Gastrocnemius medialis (tissue), 4 donors: ENCODE data around the gene TP53I13.

Experiments used
- POLR2A ChIP-seq, 2 donors: fragments of 450-650 bp; IDR thresholded peaks; one replicate each; pipeline ENCODE4 v1.6.1; 2017; ENCODE audit warnings: antibody characterized with exemption in 2 of 2, mild to moderate bottlenecking in 2 of 2, moderate library complexity in 2 of 2
- TF ChIP-seq, protein P1 (sequence below), 5 experiments: fragments of 450-650 bp in 3 of 5; fragments of 200-600 bp in 2 of 5; sonication (generic) in 2 of 5; IDR thresholded peaks in 4 of 5; conservative IDR thresholded peaks in 1 of 5; 1 replicate in 4 of 5; 2 replicates in 1 of 5; pipeline ENCODE4 v1.5.1; 2016 to 2019; ENCODE audit warnings: antibody characterized with exemption in 5 of 5, mild to moderate bottlenecking in 3 of 5, moderate library complexity in 3 of 5

- TF ChIP-seq, protein P1, sequence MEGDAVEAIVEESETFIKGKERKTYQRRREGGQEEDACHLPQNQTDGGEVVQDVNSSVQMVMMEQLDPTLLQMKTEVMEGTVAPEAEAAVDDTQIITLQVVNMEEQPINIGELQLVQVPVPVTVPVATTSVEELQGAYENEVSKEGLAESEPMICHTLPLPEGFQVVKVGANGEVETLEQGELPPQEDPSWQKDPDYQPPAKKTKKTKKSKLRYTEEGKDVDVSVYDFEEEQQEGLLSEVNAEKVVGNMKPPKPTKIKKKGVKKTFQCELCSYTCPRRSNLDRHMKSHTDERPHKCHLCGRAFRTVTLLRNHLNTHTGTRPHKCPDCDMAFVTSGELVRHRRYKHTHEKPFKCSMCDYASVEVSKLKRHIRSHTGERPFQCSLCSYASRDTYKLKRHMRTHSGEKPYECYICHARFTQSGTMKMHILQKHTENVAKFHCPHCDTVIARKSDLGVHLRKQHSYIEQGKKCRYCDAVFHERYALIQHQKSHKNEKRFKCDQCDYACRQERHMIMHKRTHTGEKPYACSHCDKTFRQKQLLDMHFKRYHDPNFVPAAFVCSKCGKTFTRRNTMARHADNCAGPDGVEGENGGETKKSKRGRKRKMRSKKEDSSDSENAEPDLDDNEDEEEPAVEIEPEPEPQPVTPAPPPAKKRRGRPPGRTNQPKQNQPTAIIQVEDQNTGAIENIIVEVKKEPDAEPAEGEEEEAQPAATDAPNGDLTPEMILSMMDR (IDR thresholded peaks at IDR 0.05 in 4 of 5, conservative IDR thresholded peaks at IDR 0.05 in 1 of 5) = no peak
- TF ChIP-seq POLR2A (IDR thresholded peaks at IDR 0.05) = no peak
These were observed 2.6 kb upstream of the TP53I13 start for GRCh38 chr17:29565643-29566472.
